Measurements from ENCODE around the gene KCNH3. TPM values are rescaled to one million over a fixed set of nuclear protein-coding genes. Genes with fewer than 3 reads are reported as not detected.

The KCNH3 gene
- total and polyA plus RNA-seq, 2 of the 4 experiments (the other 2 are of a cell fraction) = 0.10 TPM; not detected in 1

GRCh38 chr12:49554266-49554665 lies 15.4 kb downstream of the KCNH3 start:
- no peaks in the 10 kb centered on the region for H3K9me1 ChIP-seq (ENCODE audit: insufficient read depth, low read length)
- no peak overlapping the region for H3K14ac ChIP-seq (replicated peaks; ENCODE audit: low read depth, low read length)
- no peak overlapping the region for H2AK5ac ChIP-seq (ENCODE audit: low read depth, low read length)
- H4K91ac ChIP-seq (ENCODE audit: insufficient read depth, low read depth, low read length) = no peak overlapping the region
- no peak overlapping the region for H3K4ac ChIP-seq (ENCODE audit: low read depth, low read length)
- H2BK20ac ChIP-seq (ENCODE audit: low read depth, low read length) = no peak overlapping the region
- 68% methylated on average over 10 of the region's 15 CpGs; no CpG with 5 or more reads in 1 of the 2 experiments for WGBS, 2 experiments (ENCODE audit: extremely low coverage in 2 of 2, insufficient read length in 1 of 2)
- no peak overlapping the region for H3K4me3 ChIP-seq (ENCODE audit: insufficient read depth, low read depth, low read length)
- dilution Hi-C loops (cut with HindIII; ENCODE audit: low sequenced_read_pairs, unreplicated experiment) = no loop called here
- no TSS peak for BruUV-seq (replicated peaks)
- no peaks in the 10 kb centered on the region for H4K20me1 ChIP-seq (ENCODE audit: insufficient read depth, low read length)
- H3K56ac ChIP-seq (ENCODE audit: extremely low read depth, insufficient read depth, low read length) = no peak overlapping the region
- H3K23ac ChIP-seq (ENCODE audit: low read depth, low read length) = no peak overlapping the region
- H3K27me3 ChIP-seq (ENCODE audit: control insufficient read depth, insufficient read depth, low read length) = peaks cover 31% of the 10 kb centered on the region
- H3K36me3 ChIP-seq (ENCODE audit: control insufficient read depth, insufficient read depth, low read length) = peaks cover 20% of the 10 kb centered on the region
- H3K9me3 ChIP-seq (ENCODE audit: control insufficient read depth, insufficient read depth, low read length) = no peaks in the 10 kb centered on the region
- no peak overlapping the region for H3K9ac ChIP-seq (ENCODE audit: low read depth, low read length)
- no peak overlapping the region for H3K27ac ChIP-seq (ENCODE audit: insufficient read depth, low read length)
- intact Hi-C loops (cut with micrococcal nuclease) = no loop called here
- no peaks in the 10 kb centered on the region for H3K4me1 ChIP-seq (ENCODE audit: control insufficient read depth, insufficient read depth, low read length)
- no peak overlapping the region for H2AFZ ChIP-seq (replicated peaks; ENCODE audit: low read length, poor library complexity)
- H2BK15ac ChIP-seq (ENCODE audit: low read depth, low read length) = no peak overlapping the region
- H2BK120ac ChIP-seq (ENCODE audit: low read depth, low read length) = no peak overlapping the region
- DNase-seq (no peak), ATAC-seq (ENCODE audit: low read depth) (no peak)
- in situ Hi-C loops (cut with MboI; ENCODE audit: low sequenced_read_pairs) = no loop called here
- H4K8ac ChIP-seq (ENCODE audit: low read depth in 2 of 2, low read length in 2 of 2) = no peak overlapping the region
- no peak overlapping the region for H3K18ac ChIP-seq (ENCODE audit: low read depth, low read length)
- no peak overlapping the region for H4K5ac ChIP-seq (ENCODE audit: low read depth, low read length)
- POLR2A ChIA-PET (ENCODE audit: unreplicated experiment) = interaction anchor here (0.6 kb wide), 1 partner anchor 207 kb away, joined by 3 read pairs; no protein-coding TSS in a partner anchor
- TF ChIP-seq RAD21 (IDR thresholded peaks at IDR 0.05; ENCODE audit: low read length) (no peak), CEBPB (IDR thresholded peaks at IDR 0.05; ENCODE audit: low read depth, low read length) (no peak), CTCF (conservative IDR thresholded peaks at IDR 0.05; ENCODE audit: low read depth, low read length) (no peak), MAFK (IDR thresholded peaks at IDR 0.05; ENCODE audit: low read depth, low read length) (no peak), NFE2L2 (IDR thresholded peaks at IDR 0.05; ENCODE audit: low read depth, low read length) (no peak), MAZ (IDR thresholded peaks at IDR 0.05; ENCODE audit: borderline replicate concordance, low read depth, low read length) (no peak), FOS (IDR thresholded peaks at IDR 0.05; ENCODE audit: low read depth, low read length) (no peak), RCOR1 (IDR thresholded peaks at IDR 0.05; ENCODE audit: insufficient replicate concordance, low read length) (no peak), MXI1 (IDR thresholded peaks at IDR 0.05; ENCODE audit: borderline replicate concordance, low read depth, low read length) (no peak), CHD1 (IDR thresholded peaks at IDR 0.05; ENCODE audit: low read depth, low read length) (no peak), RFX5 (IDR thresholded peaks at IDR 0.05; ENCODE audit: low read depth, low read length) (no peak), USF2 (IDR thresholded peaks at IDR 0.05; ENCODE audit: low read depth, low read length) (no peak), POLR2A (IDR thresholded peaks at IDR 0.05; ENCODE audit: low read depth, low read length) (no peak), BHLHE40 (IDR thresholded peaks at IDR 0.05; ENCODE audit: low read depth, low read length) (no peak), SMC3 (IDR thresholded peaks at IDR 0.05; ENCODE audit: low read depth, low read length) (no peak)
- TF ChIP-seq, protein P1, sequence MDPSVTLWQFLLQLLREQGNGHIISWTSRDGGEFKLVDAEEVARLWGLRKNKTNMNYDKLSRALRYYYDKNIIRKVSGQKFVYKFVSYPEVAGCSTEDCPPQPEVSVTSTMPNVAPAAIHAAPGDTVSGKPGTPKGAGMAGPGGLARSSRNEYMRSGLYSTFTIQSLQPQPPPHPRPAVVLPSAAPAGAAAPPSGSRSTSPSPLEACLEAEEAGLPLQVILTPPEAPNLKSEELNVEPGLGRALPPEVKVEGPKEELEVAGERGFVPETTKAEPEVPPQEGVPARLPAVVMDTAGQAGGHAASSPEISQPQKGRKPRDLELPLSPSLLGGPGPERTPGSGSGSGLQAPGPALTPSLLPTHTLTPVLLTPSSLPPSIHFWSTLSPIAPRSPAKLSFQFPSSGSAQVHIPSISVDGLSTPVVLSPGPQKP (IDR thresholded peaks at IDR 0.05; ENCODE audit: borderline replicate concordance, low read depth, low read length) = no peak
- H2BK5ac ChIP-seq (ENCODE audit: low read depth, low read length, poor library complexity, severe bottlenecking) = no peak overlapping the region
- H3K79me1 ChIP-seq (ENCODE audit: low read depth in 1 of 2, low read length in 2 of 2) = no peaks in the 10 kb centered on the region
- no peak overlapping the region for H2AK9ac ChIP-seq (replicated peaks; ENCODE audit: low read depth, low read length, poor library complexity)
- no peak overlapping the region for H3K4me2 ChIP-seq (ENCODE audit: low read depth, low read length)
- CTCF ChIA-PET = interaction anchor here (1.1 to 1.3 kb wide), 3 partner anchors 9 to 223 kb away, joined by 3 to 4 read pairs (median 3); no protein-coding TSS in a partner anchor
